Astrocyte (in vitro differentiated cells and primary cell): ENCODE data around the gene SPAG7.

Source experiments
- CTCF ChIP-seq: IDR thresholded peaks from 2 replicates; pipeline ENCODE4 v1.5.1; 2011; ENCODE audit warnings: low read depth, mild to moderate bottlenecking, inconsistent platforms, low read length, moderate library complexity; ENCODE audit not compliant: insufficient read depth
- EZH2 ChIP-seq: IDR thresholded peaks from 2 replicates; pipeline ENCODE4 v1.6.1; 2012; ENCODE audit warnings: mild to moderate bottlenecking, low read length, inconsistent platforms; ENCODE audit not compliant: insufficient read depth

- TF ChIP-seq CTCF: no peak
- no peak for TF ChIP-seq EZH2
These were observed 5.9 kb upstream of the SPAG7 start for GRCh38 chr17:4973256-4974114.
